ENCODE results near the gene PIK3IP1. TPM values are rescaled to one million over a fixed set of nuclear protein-coding genes. Genes with fewer than 3 reads are reported as not detected.

The PIK3IP1 gene
- total RNA-seq, 6 experiments from 2014 or later: 8.3 to 11.3 (median 8.9) TPM

DNA sequence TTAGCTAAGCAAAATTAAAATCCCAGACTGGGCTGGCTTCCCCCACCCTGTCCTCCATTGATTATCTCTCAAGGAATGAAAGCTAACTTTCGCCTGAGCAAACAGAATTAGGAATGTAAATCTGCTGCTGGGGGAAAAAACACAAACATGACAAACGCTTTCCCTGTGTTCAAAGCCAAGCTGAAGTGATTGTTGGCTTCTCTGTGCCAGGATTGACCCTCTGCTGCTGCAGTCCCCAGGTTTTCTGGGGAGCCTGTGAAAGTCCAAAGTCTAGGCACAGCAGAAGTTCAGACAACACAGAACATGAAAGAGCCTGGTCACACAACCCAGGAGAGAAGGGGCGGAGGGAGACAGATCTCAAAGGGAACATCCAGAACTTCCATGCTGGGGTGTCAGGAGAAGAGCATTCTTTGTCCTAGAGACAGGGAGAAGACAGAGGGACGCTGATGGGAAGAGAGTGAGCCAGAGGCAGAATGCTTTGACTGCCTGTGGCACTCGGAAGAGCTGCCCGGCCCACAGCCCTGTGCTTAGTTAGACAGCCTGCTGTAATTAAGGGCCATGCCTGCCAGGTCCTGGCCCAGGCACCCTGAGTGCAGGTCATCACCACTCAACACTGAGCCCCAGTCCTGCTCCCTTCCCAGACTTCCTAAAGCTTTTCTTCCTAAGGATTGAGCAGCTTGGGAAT is 47.0 kb upstream of the PIK3IP1 start:
- no peak for DNase-seq
- H3K27ac Mint-ChIP-seq: no peak overlapping the region
- no peak overlapping the region for H3K4me3 Mint-ChIP-seq
- H3K27me3 Mint-ChIP-seq (ENCODE audit: insufficient read depth): peaks cover 2% of the 10 kb centered on the region
- peaks cover 25% of the 10 kb centered on the region for H3K4me1 Mint-ChIP-seq (ENCODE audit: low read depth)
- TF ChIP-seq, protein P1, sequence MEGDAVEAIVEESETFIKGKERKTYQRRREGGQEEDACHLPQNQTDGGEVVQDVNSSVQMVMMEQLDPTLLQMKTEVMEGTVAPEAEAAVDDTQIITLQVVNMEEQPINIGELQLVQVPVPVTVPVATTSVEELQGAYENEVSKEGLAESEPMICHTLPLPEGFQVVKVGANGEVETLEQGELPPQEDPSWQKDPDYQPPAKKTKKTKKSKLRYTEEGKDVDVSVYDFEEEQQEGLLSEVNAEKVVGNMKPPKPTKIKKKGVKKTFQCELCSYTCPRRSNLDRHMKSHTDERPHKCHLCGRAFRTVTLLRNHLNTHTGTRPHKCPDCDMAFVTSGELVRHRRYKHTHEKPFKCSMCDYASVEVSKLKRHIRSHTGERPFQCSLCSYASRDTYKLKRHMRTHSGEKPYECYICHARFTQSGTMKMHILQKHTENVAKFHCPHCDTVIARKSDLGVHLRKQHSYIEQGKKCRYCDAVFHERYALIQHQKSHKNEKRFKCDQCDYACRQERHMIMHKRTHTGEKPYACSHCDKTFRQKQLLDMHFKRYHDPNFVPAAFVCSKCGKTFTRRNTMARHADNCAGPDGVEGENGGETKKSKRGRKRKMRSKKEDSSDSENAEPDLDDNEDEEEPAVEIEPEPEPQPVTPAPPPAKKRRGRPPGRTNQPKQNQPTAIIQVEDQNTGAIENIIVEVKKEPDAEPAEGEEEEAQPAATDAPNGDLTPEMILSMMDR (IDR thresholded peaks at IDR 0.05): no peak
- peaks cover 27% of the 10 kb centered on the region for H3K36me3 Mint-ChIP-seq (ENCODE audit: low read depth)
- no peaks in the 10 kb centered on the region for H3K9me3 Mint-ChIP-seq

GRCh38 chr22:31337178-31337577 is 44.9 kb upstream of the PIK3IP1 start:
- TF ChIP-seq, protein P1 (IDR thresholded peaks at IDR 0.05): no peak
- H3K4me3 Mint-ChIP-seq: no peak overlapping the region
- H3K27me3 Mint-ChIP-seq (ENCODE audit: insufficient read depth): peaks cover 2% of the 10 kb centered on the region
- DNase-seq: peak; percentile 28
- no peak overlapping the region; the same call in none of the 2 replicates for H3K27ac Mint-ChIP-seq
- H3K9me3 Mint-ChIP-seq: no peaks in the 10 kb centered on the region
- peaks cover 28% of the 10 kb centered on the region for H3K36me3 Mint-ChIP-seq (ENCODE audit: low read depth)
- peaks cover 25% of the 10 kb centered on the region for H3K4me1 Mint-ChIP-seq (ENCODE audit: low read depth)

- TF ChIP-seq, protein P1 (IDR thresholded peaks at IDR 0.05): no peak
- Mint-ChIP-seq H3K27ac (no peak overlapping the region), H3K4me1 (ENCODE audit: low read depth) (peaks cover 33% of the 10 kb centered on the region), H3K27me3 (ENCODE audit: insufficient read depth) (no peaks in the 10 kb centered on the region; the same call in 1 of the 2 replicates), H3K36me3 (ENCODE audit: low read depth) (peaks cover 27% of the 10 kb centered on the region; the same call in 1 of the 2 replicates), H3K4me3 (no peak overlapping the region), H3K9me3 (no peaks in the 10 kb centered on the region)
- DNase-seq: no peak
These were observed 42.0 kb upstream of the PIK3IP1 start for GRCh38 chr22:31334329-31334728.

DNA sequence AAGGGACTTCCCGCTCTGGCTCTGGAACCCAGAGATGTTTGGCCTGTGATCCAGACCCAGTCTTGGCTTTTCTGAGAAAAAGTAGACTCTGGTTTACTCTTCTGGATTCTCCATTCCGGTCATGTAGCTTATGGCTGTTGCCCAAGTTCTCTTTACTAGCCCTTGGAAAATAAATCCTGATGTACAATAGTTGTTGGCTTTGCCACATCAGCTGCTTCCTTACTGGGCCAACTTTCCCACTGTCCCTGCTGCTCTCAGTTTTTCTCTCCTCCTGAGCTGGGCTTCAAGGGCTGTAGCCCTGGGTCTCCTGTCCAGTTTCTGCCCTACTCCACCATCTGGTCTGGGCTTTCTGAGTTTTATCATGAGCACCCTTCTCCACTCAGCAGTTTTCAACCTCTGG is 41.4 kb upstream of the PIK3IP1 start:
- DNase-seq: no peak
- peaks cover 27% of the 10 kb centered on the region; the same call in 1 of the 2 replicates for H3K36me3 Mint-ChIP-seq (ENCODE audit: low read depth)

DNA sequence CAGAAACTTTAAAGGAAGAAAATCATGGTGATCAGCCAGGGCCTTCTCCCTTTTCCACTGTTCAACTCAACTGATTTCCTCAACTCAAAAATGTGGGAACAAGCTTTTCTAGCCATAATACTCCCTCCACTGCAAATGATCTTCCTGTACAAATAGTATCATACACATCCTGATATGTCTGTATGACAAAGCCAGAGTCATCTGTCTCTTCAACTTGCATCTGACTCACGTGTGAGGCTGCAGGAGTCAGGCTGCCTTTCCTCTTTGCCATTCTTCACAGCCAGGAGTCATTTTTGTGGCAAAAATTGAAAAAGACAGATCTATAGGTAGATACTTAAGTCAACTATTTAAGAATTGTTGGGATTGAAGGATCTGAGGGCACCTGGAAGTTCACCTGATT is 40.6 kb upstream of the PIK3IP1 start:
- peak; percentile 42 for DNase-seq
- Mint-ChIP-seq H3K36me3 (ENCODE audit: low read depth) (peaks cover 30% of the 10 kb centered on the region; the same call in 1 of the 2 replicates), H3K4me1 (ENCODE audit: low read depth) (peaks cover 45% of the 10 kb centered on the region), H3K27me3 (ENCODE audit: insufficient read depth) (no peaks in the 10 kb centered on the region), H3K4me3 (no peak overlapping the region), H3K9me3 (no peaks in the 10 kb centered on the region), H3K27ac (no peak overlapping the region; the same call in 1 of the 2 replicates)
- TF ChIP-seq, protein P1 (IDR thresholded peaks at IDR 0.05): no peak

More for the DNA sequence above, 41.4 kb upstream of the PIK3IP1 start:
- Mint-ChIP-seq H3K9me3 (no peaks in the 10 kb centered on the region), H3K4me1 (ENCODE audit: low read depth) (peaks cover 39% of the 10 kb centered on the region), H3K4me3 (no peak overlapping the region), H3K27me3 (ENCODE audit: insufficient read depth) (no peaks in the 10 kb centered on the region), H3K27ac (no peak overlapping the region)
- TF ChIP-seq, protein P1 (IDR thresholded peaks at IDR 0.05): no peak
